ENCODE measurements around the gene EHMT1.

GRCh38 chr9:137834846-137835546, 216.2 kb downstream of the EHMT1 start:
- TF ChIP-seq POLR2AphosphoS5 (IDR thresholded peaks at IDR 0.05; ENCODE audit: borderline replicate concordance, low read depth, low read length) = no peak
- TF ChIP-seq EZH2 (IDR thresholded peaks at IDR 0.05) = no peak
- no peak for TF ChIP-seq FOXP2 (optimal IDR thresholded peaks at IDR 0.05; ENCODE audit: control extremely low read depth, extremely low read length, insufficient read depth)
